HG03460 (cell line): Measurements from ENCODE around the gene H2AZ1.
"Not testable (repeated sequence)": the region's sequence is repeated elsewhere in the genome, so short reads cannot be mapped to it uniquely, and the experiment has no call there.

Experiments
- ATAC-seq: cut with Tn5 transposase; IDR thresholded peaks from one replicate; pipeline ENCODE4 v1.9.1; 2021; ENCODE audit not compliant: unreplicated experiment

Gene H2AZ1

DNA sequence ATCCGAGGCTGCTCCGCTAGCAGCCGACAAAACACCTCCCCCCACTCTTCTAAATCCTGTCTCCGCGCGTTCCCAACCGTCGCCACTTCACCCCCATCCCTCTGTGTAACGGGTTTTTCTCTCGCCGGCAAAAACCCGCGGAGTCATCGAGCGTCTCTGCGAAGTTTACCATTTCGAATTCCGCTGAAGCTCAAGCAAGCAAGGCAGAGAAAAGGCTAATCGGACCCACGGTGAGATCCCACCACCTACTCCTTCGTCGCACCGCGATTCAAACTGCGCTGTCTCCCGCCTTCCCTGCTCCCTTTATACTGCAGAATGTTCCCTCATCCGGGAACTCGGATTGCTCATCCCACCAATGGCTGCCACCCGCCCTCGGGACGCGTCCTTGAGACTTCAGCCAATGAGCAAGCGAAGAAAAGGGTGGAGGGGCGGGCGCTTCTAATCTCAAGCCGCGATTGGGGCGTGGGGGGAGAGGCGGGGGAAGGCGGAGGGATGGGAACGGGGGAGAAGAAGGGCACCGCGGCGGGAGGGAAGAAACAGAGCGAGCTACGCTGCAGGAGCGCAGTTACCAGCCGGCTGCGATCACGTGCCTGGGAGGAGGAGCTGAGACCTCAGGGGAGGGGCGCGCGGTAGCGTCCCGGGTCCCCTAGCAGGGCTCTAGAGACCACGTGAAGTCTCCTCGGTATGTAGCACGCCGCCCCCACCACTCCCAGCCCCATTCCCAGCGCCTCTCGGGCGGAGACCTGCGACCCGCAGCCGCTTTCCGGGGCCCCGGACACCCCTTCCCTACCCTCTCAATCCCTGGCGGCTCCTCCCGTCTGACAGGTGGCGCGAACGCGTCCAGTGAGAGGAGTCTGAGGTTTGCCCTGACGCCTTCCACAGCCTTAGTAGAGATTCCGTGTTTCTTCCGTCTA is at the start of gene H2AZ1:
Gene H2AZ1, minus strand, starts transcription at position 277 of the 914 bp plus-strand sequence. Its CDS starts 105 bp downstream, at position 172.
- ATAC-seq: peak; percentile 52

- no peak for ATAC-seq
Measured at GRCh38 chr4:99998062-99998867, 48.2 kb upstream of the H2AZ1 start.

GRCh38 chr4:99991741-99992140 is 41.7 kb upstream of the H2AZ1 start:
- ATAC-seq: no peak

- ATAC-seq: no peak
Measured at GRCh38 chr4:99987681-99988080, 37.6 kb upstream of the H2AZ1 start.

- no peak for ATAC-seq
Measured at GRCh38 chr4:99986792-99987191, 36.7 kb upstream of the H2AZ1 start.

DNA sequence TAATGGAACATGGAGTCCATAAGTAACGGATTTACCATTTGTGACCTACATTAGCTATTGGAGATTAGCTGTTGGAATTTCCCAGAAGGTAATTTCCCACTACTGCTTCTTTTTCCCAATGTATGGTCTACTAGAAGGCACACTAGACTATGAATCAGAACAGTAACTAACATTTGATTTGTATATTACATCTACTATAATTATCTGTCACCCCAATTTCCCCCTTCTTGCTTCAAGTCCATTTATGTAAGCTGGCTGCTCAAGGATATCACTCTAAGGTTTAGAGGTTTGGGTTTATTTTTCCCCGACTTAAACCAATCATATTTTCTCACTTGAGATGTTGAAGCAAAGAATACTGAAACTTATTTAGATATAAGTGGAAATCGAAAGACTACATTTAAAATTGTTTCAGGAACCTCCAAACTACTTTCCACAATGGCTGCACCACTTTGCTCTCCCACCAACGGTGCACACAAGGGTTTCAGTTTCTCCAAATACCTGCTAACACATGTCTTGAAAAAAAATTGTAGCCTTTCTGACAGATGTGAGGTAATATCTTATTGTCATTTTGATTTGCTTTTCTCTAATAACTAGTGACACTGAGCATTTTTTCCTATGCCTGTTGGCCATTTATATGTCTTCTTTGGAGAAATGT is 33.3 kb upstream of the H2AZ1 start:
- no peak for ATAC-seq

GRCh38 chr4:99979872-99980271 is 29.8 kb upstream of the H2AZ1 start:
- no peak for ATAC-seq

GRCh38 chr4:99971453-99972111 is 21.5 kb upstream of the H2AZ1 start:
- no peak for ATAC-seq

DNA sequence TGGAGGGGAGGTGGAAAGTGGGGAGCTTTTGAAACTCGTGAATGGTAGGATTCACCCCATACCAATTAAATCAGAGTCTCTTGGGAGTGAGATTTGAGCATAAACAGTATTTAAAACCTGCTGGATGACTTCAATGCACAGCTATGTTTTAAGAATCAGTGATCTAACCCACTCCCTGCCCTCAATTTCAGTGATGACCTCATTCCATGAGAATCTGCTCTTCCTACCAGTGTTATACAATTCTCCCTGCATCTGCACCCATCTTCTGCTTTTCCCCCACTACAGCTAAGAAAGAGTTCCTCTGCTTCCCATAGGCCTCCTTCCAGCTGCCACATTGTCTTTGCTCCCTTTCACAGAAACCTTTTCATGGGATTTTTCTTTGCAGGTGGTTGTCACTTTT is 18.3 kb upstream of the H2AZ1 start:
- ATAC-seq: no peak

GRCh38 chr4:99966692-99967091 is 16.6 kb upstream of the H2AZ1 start:
- ATAC-seq: no peak

- no peak for ATAC-seq
Measured at GRCh38 chr4:99965674-99966350, 15.7 kb upstream of the H2AZ1 start.

GRCh38 chr4:99965173-99965572 is 15.1 kb upstream of the H2AZ1 start:
- ATAC-seq: no peak

DNA sequence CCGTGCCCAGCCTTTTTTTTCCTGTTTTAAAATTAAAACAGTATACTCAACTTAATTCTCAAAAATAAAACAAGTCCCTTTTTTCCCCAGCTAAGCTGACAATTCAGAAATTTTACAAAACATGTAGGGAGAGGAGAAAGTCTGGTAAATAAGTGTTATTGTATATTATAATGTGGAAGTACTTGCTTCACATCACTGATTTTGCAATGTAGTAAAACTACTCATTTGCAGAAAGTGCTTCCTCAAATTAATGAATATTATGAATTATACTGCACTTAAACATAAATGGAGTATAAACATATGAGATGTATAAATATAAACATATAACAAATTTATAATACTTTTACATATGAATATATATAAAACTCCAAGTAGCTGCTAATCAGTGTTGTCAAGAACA is 11.6 kb upstream of the H2AZ1 start:
- ATAC-seq: no peak

DNA sequence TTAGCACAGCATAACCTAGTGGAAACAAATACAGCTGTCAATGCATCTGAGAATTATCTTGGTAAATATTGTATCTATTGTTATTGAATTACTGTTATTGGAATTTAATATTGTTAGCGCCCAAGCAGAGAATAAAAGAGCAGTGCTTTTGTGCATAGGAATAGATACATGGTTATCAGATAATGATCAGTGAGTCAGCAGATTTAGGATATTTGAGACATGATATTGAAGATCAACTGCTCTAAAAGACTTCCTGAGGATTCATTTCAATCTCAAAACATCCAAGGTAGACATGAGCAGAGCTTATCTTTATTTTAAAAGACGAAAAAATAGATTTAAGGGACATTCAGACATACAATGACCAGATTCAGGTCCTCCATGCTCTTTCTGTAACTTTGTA is 10.6 kb upstream of the H2AZ1 start:
- ATAC-seq: no peak

DNA sequence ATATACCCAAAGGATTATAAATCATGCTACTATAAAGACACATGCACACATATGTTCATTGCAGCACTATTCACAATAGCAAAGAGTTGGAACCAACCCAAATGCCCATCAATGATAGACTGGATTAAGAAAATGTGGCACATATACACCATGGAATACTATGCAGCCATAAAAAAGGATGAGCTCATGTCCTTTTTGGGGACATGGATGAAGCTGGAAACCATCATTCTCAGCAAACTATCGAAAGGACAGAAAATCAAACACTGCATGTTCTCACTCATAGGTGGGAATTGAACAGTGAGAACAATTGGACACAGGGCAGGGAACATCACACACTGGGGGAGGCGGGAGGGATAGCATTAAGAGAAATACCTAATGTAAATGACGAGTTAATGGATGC is 8.1 kb upstream of the H2AZ1 start:
- ATAC-seq: not testable (repeated sequence)

- no peak for ATAC-seq
Measured at GRCh38 chr4:99950913-99951254, 809 bp upstream of the H2AZ1 start.

DNA sequence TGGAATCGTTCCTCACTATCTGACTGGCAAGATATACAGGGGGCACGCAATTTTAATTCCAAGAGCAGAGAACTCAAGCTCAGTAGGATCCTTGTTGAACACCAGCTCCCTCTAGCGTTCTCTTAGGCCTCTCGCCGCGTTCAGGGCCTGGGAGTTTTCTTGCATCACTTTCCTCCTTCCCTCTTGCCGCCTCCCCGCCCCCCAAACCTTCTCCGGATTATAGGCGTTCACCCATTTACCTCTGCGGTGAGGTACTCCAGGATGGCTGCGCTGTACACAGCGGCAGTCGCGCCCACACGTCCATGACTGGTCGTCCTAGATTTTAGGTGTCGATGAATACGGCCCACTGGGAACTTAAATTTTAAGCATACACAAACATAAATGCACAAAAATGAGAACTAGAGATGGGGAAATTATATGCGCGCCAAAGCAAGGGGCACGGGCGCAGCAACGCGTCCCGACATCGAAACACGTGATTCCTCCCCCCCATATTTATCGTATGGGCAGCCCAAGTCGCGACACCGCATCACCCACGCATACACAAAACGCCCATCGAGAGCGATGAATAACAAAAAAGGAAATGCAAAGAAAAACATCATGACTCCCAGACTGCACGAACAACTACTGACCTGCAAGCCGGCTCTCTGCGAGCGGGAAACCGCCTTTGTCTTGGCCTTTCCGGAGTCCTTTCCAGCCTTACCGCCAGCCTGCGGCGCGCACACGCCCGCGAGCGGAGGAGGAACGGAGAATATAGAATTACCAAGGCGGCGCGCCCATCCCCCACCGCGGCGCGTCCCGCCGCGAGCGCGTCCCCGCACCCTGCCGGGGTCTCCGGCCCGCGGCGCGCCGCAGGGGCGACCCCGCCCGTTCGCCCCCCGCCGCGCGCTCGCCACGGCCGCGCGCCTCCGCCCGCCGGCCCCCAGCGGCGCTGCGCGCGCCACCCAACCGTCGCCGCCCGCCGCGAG is 759 bp downstream of the H2AZ1 start:
- peak; percentile 25 for ATAC-seq

GRCh38 chr4:99947608-99948007 is 2.5 kb downstream of the H2AZ1 start:
- no peak for ATAC-seq

GRCh38 chr4:99947190-99947578 is 2.9 kb downstream of the H2AZ1 start:
- ATAC-seq: no peak
